HepG2 (cell line): ENCODE data around the gene IL26. TPM values are rescaled to one million over a fixed set of nuclear protein-coding genes. Genes with fewer than 3 reads are reported as not detected.

ENCODE experiments used
- ATAC-seq: fragments of 200-7000 bp; cut with Tn5 transposase; 3 replicates; pipeline ENCODE4 v1.9.1; 2020; ENCODE audit warnings: mild to moderate bottlenecking, moderate library complexity
- BruUV-seq: library from RNA; stranded (reverse); fragments of 400-500 nt; replicated peaks from 2 replicates; lab custom pipeline; 2021; lab: Mats Ljungman, UMichigan
- CTCF ChIA-PET: fragments of 300-600 bp; formaldehyde crosslinking; extraction: SDS; loops from one replicate; lab custom pipeline; 2021; ENCODE audit warnings: low total read pairs, inconsistent platforms, low intra/inter-chr PET ratio; lab: Yijun Ruan, JAX
- POLR2A ChIA-PET: fragments of 350-600 bp; sonication (Branson Sonifier 250); formaldehyde crosslinking; loops from one replicate; lab custom pipeline; 2020; ENCODE audit warnings: antibody characterized with exemption, inconsistent platforms; lab: Yijun Ruan, JAX
- DNase-seq: peaks from one replicate; pipeline ENCODE4 v3.0.0-alpha.2; 2015; ENCODE audit warnings: low spot score
- FAIRE-seq: peaks from 3 replicates; lab custom pipeline; 2011; peaks lifted over from hg19 to GRCh38; lab: Jason Lieb, UNC
- H2AFZ ChIP-seq: one replicate; pipeline ENCODE4 v1.6.1; 2011; ENCODE audit warnings: low read length, inconsistent platforms
- H3K27ac ChIP-seq: fragments of 300-600 bp; 3 replicates; pipeline ENCODE4 v1.8.0; 2011; ENCODE audit warnings: mixed run types, mild to moderate bottlenecking, mixed read lengths, low read length, inconsistent platforms; ENCODE audit not compliant: insufficient read depth; ENCODE audit errors: extremely low read length
- H3K27me3 ChIP-seq, 2 experiments: fragments of 200-600 bp in 1 of 2; 2 replicates in 1 of 2; 3 replicates in 1 of 2; pipeline versions ENCODE4 v1.6.0 to v1.8.0; 2011; ENCODE audit warnings: low read length in 2 of 2, mild to moderate bottlenecking in 2 of 2, moderate library complexity in 2 of 2, inconsistent platforms in 1 of 2; ENCODE audit not compliant: insufficient read depth in 2 of 2, control insufficient read depth in 1 of 2
- H3K36me3 ChIP-seq, 2 experiments: fragments of 200-600 bp in 1 of 2; replicated peaks in 1 of 2; 2 replicates in 1 of 2; 3 replicates in 1 of 2; pipeline versions ENCODE4 v1.5.1 to v1.8.0; 2011; ENCODE audit warnings: low read length in 2 of 2, inconsistent platforms in 1 of 2; ENCODE audit not compliant: insufficient read depth in 2 of 2, control insufficient read depth in 1 of 2
- H3K4me1 ChIP-seq: 2 replicates; pipeline ENCODE4 v1.5.1; 2012; ENCODE audit warnings: low read length, inconsistent platforms; ENCODE audit not compliant: insufficient read depth
- H3K4me2 ChIP-seq: 2 replicates; pipeline ENCODE4 v1.6.0; 2011; ENCODE audit warnings: low read depth, low read length, inconsistent platforms
- H3K4me3 ChIP-seq, 3 experiments: fragments of 200-600 bp in 1 of 3; sonication (generic), shearing (Covaris generic) in 1 of 3; replicated peaks in 1 of 3; 2 replicates each; pipeline ENCODE4 v1.5.1; 2011 to 2016; ENCODE audit warnings: low read length in 3 of 3, inconsistent platforms in 2 of 3, low read depth in 2 of 3, mild to moderate bottlenecking in 2 of 3, control low read depth in 1 of 3, mixed read lengths in 1 of 3; ENCODE audit not compliant: insufficient read depth in 1 of 3
- H3K79me2 ChIP-seq: one replicate; pipeline ENCODE4 v1.6.1; 2011; ENCODE audit warnings: low read length, inconsistent platforms; ENCODE audit not compliant: insufficient read depth
- H3K9ac ChIP-seq: 2 replicates; pipeline ENCODE4 v1.6.0; 2011; ENCODE audit warnings: mild to moderate bottlenecking, low read depth, low read length, inconsistent platforms; ENCODE audit not compliant: insufficient read depth
- H3K9me3 ChIP-seq: 2 replicates; pipeline ENCODE4 v1.5.1; 2012; ENCODE audit warnings: mild to moderate bottlenecking, low read length
- H4K20me1 ChIP-seq: 2 replicates; pipeline ENCODE4 v1.6.0; 2011; ENCODE audit warnings: inconsistent platforms, mild to moderate bottlenecking, low read length, moderate library complexity; ENCODE audit not compliant: insufficient read depth
- AFF4 ChIP-seq: sonication (generic); formaldehyde crosslinking; IDR thresholded peaks from 2 replicates; pipeline ENCODE4 v1.4.0; 2020; ENCODE audit warnings: missing genetic modification reagents
- CHD2 ChIP-seq: IDR thresholded peaks from 2 replicates; pipeline ENCODE4 v1.6.1; 2011; ENCODE audit warnings: low read depth, low read length, improper control_type of control experiment
- EZH2 ChIP-seq: conservative IDR thresholded peaks from 2 replicates; pipeline ENCODE4 v1.6.1; 2012; ENCODE audit warnings: mild to moderate bottlenecking, low read depth, low read length, moderate library complexity
- FLYWCH1 ChIP-seq: sonication (generic); formaldehyde crosslinking; IDR thresholded peaks from 2 replicates; pipeline ENCODE4 v1.8.1; 2023; ENCODE audit warnings: mild to moderate bottlenecking, missing genetic modification reagents
- GPN1 ChIP-seq: sonication (generic); formaldehyde crosslinking; IDR thresholded peaks from 2 replicates; pipeline ENCODE4 v1.5.1; 2020; ENCODE audit warnings: missing genetic modification reagents, borderline replicate concordance
- KLF13 ChIP-seq: sonication (generic); formaldehyde crosslinking; IDR thresholded peaks from 2 replicates; pipeline ENCODE4 v1.4.0; 2020; ENCODE audit warnings: mild to moderate bottlenecking, missing genetic modification reagents
- MLXIP ChIP-seq: sonication (generic); formaldehyde crosslinking; IDR thresholded peaks from 2 replicates; pipeline ENCODE4 v1.9.0; 2021; ENCODE audit warnings: missing genetic modification reagents, borderline replicate concordance
- NFE2L1 ChIP-seq: sonication (generic); formaldehyde crosslinking; IDR thresholded peaks from 2 replicates; pipeline ENCODE4 v1.4.0; 2020; ENCODE audit warnings: missing genetic modification reagents, mild to moderate bottlenecking, borderline replicate concordance
- RBFOX2 ChIP-seq: fragments of 200-400 bp; formaldehyde crosslinking; IDR thresholded peaks from 2 replicates; pipeline ENCODE4 v1.6.1; 2017; ENCODE audit warnings: low read depth, mild to moderate bottlenecking, low read length
- SIX1 ChIP-seq: sonication (generic); formaldehyde crosslinking; IDR thresholded peaks from 2 replicates; pipeline ENCODE4 v1.4.0; 2020; ENCODE audit warnings: missing genetic modification reagents, borderline replicate concordance
- ZMYM4 ChIP-seq: sonication (generic); formaldehyde crosslinking; IDR thresholded peaks from 2 replicates; pipeline ENCODE4 v1.8.1; 2023; ENCODE audit warnings: mild to moderate bottlenecking, missing genetic modification reagents
- ZNF143 ChIP-seq: sonication (generic); formaldehyde crosslinking; IDR thresholded peaks from 2 replicates; pipeline ENCODE4 v1.4.0; 2020; ENCODE audit warnings: missing genetic modification reagents
- ZNF282 ChIP-seq: fragments of 450-650 bp; IDR thresholded peaks from 2 replicates; pipeline ENCODE4 v1.6.1; 2018; ENCODE audit not compliant: partially characterized antibody
- ZNF292 ChIP-seq: sonication (generic); formaldehyde crosslinking; IDR thresholded peaks from 2 replicates; pipeline ENCODE4 v1.8.1; 2022; ENCODE audit warnings: mild to moderate bottlenecking, low read depth, missing genetic modification reagents, borderline replicate concordance
- ZNF362 ChIP-seq: sonication (generic); formaldehyde crosslinking; IDR thresholded peaks from 2 replicates; pipeline ENCODE4 v1.4.0; 2020; ENCODE audit warnings: missing genetic modification reagents, mild to moderate bottlenecking, borderline replicate concordance
- ZNF549 ChIP-seq: sonication (generic); formaldehyde crosslinking; IDR thresholded peaks from 2 replicates; pipeline ENCODE4 v1.5.0; 2020; ENCODE audit warnings: missing genetic modification reagents
- ZNF773 ChIP-seq: sonication (generic); formaldehyde crosslinking; IDR thresholded peaks from 2 replicates; pipeline ENCODE4 v1.4.0; 2020; ENCODE audit warnings: missing genetic modification reagents, borderline replicate concordance
- WGBS: methylation state at CpG from one replicate; pipeline ENCODE4 v1.1.6; 2017; ENCODE audit warnings: low lambda C conversion rate; 5-methylcytosine and 5-hydroxymethylcytosine counted together
- in situ Hi-C: cut with HindIII; loops from 2 replicates; pipeline ENCODE4 v1.10.0; 2017; ENCODE audit warnings: low pct_unique_long_range_greater_than_20kb; ENCODE audit not compliant: extremely low pct_ligation_motif_present
- intact Hi-C: fragments of 100-400 bp; cut with micrococcal nuclease; formaldehyde crosslinking; loops from one replicate; pipeline ENCODE4 v1.10.0; 2022; ENCODE audit not compliant: unreplicated experiment
- polyA plus RNA-seq, 8 experiments: library from polyadenylated mRNA; depleted of rRNA in 3 of 8; stranded (reverse) in 7 of 8; unstranded in 1 of 8; fragments of >200 nt; fragmentation: Illumina TruSeq in 4 of 8; extraction: Trizol in 4 of 8; gene quantifications; 2 replicates each; pipeline versions ENCODE4 v1.2.1 to v1.2.3, GENCODE V29; 2011 to 2016; ENCODE audit warnings: low read depth in 4 of 8, missing spikeins in 1 of 8, mixed read lengths in 1 of 8; ENCODE audit not compliant: insufficient read depth in 1 of 8
- total RNA-seq, 5 experiments: library from RNA; depleted of rRNA; stranded (reverse); fragments of >200 nt; fragmentation: Illumina TruSeq; extraction: Trizol; gene quantifications; 2 replicates each; pipeline ENCODE4 v1.2.3, GENCODE V29; 2016; ENCODE audit warnings: low read depth in 1 of 5

IL26 gene
- total and polyA plus RNA-seq, 2 of the 13 experiments (the other 11 are each of a cell fraction or from before 2014, with no cell fraction given): not detected

- TF ChIP-seq ZNF292 (CRISPR knock-in tag) (no peak), ZMYM4 (no peak), FLYWCH1 (CRISPR knock-in tag) (no peak), ZNF282 (no peak), NFE2L1 (no peak), RBFOX2 (no peak), ZNF362 (no peak), GPN1 (CRISPR knock-in tag) (no peak), ZNF549 (CRISPR knock-in tag) (no peak), ZNF143 (CRISPR knock-in tag) (no peak), CHD2 (no peak), EZH2 (no peak), AFF4 (CRISPR knock-in tag) (no peak), ZNF773 (CRISPR knock-in tag) (no peak), SIX1 (no peak), KLF13 (CRISPR knock-in tag) (no peak), MLXIP (no peak)
- 25% methylated on average over 4 of the region's 6 CpGs for WGBS
- H3K79me2 ChIP-seq: no peaks in the 10 kb centered on the region
- BruUV-seq: no TSS peak
- in situ Hi-C loops: no loop called here
- no peaks in the 10 kb centered on the region for H3K9me3 ChIP-seq
- no peaks in the 10 kb centered on the region for H3K4me1 ChIP-seq
- ATAC-seq (peak; percentile 44; the same call in 2 of the 3 replicates), DNase-seq (no peak), FAIRE-seq (no peak)
- no peak overlapping the region for H3K9ac ChIP-seq
- ChIA-PET POLR2A (no interaction called here), CTCF (no interaction called here)
- no peak overlapping the region for H3K4me3 ChIP-seq
- no peaks in the 10 kb centered on the region for H4K20me1 ChIP-seq
- H3K27me3 ChIP-seq: peaks cover 0 to 5% of the 10 kb centered on the region in 2 experiments; a peak in 1 of 5 replicates
- H3K36me3 ChIP-seq: no peaks in the 10 kb centered on the region
- H2AFZ ChIP-seq: no peak overlapping the region
- no peak overlapping the region for H3K27ac ChIP-seq
- H3K4me2 ChIP-seq: no peak overlapping the region
- intact Hi-C loops: no loop called here
Observed at GRCh38 chr12:68246350-68246749, 20.7 kb upstream of the IL26 start.
